ENCODE results near the gene FARS2. TPM values are rescaled to one million over a fixed set of nuclear protein-coding genes. Genes with fewer than 3 reads are reported as not detected.
A peak's percentile ranks its signal among the peaks of the same experiment; 100 is the strongest.

Gene FARS2
- polyA plus RNA-seq, 3 donors: 12.2 to 21.6 (median 17.7) TPM

DNA sequence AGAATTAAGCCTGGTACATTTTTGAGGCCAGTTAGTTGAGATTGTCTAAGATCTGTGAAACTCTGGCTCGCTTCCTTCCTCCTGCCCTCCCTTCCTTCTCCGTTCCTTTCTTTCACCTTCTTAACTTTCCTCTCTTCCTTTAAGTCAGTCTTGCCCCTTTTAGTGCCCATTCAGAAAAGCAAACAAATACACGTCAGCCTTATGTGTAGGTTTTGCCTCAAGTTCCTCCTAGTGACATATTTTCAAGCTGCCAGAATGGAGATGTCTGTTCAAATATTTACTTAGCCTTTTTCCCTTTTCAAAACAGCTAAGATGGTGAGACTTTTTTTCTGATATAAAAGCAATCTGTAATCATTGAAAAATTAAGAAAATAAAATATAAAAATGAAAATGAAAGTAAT lies 178.4 kb downstream of the FARS2 start:
- Histone ChIP-seq H2AFZ (ENCODE audit: insufficient read depth, low read depth, low read length, poor library complexity, severe bottlenecking) (no peak overlapping the region), H3K79me2 (ENCODE audit: insufficient read depth, low read length) (no peaks in the 10 kb centered on the region), H3K36me3 (replicated peaks in 1 of 2; ENCODE audit: control insufficient read depth in 1 of 2, insufficient read depth in 2 of 2, low read length in 2 of 2) (no peaks in the 10 kb centered on the region), H3K4me2 (replicated peaks; ENCODE audit: extremely low read depth, low read length, poor library complexity, severe bottlenecking) (no peak overlapping the region), H3K9ac (ENCODE audit: insufficient read depth, low read length, poor library complexity, severe bottlenecking) (no peak overlapping the region), H3K27ac (ENCODE audit: low read depth in 1 of 2, low read length in 2 of 2) (no peak overlapping the region), H4K20me1 (ENCODE audit: insufficient read depth, low read length) (no peaks in the 10 kb centered on the region), H3K4me1 (ENCODE audit: control insufficient read depth in 1 of 2, insufficient read depth in 2 of 2, low read length in 2 of 2) (peaks cover 0 to 6% of the 10 kb centered on the region in 2 donors), H3K27me3 (ENCODE audit: control insufficient read depth in 2 of 2, insufficient read depth in 2 of 2, low read length in 2 of 2) (no peaks in the 10 kb centered on the region), H3K4me3 (replicated peaks in 1 of 3; ENCODE audit: low read depth in 2 of 3, low read length in 3 of 3) (no peak overlapping the region), H3K9me3 (replicated peaks in 1 of 2; ENCODE audit: control insufficient read depth in 1 of 2, insufficient read depth in 1 of 2, low read length in 2 of 2) (peaks cover 0 to 4% of the 10 kb centered on the region in 2 donors)
- Mint-ChIP-seq H3K4me3 (no peak overlapping the region), H3K27me3 (ENCODE audit: low read depth in 3 of 3) (no peaks in the 10 kb centered on the region), H3K36me3 (peaks cover 11 to 16% of the 10 kb centered on the region in 2 donors), H3K9me3 (peaks cover 0 to 14% (median 5%) of the 10 kb centered on the region in 7 donors), H3K27ac (peak overlapping the region in 1 of 7 donors; percentile 6), H3K4me1 (peaks cover 21% of the 10 kb centered on the region)
- TF ChIP-seq CTCF (IDR thresholded peaks at IDR 0.05): no peak
- no peak for DNase-seq
- WGBS (ENCODE audit: insufficient coverage): 50% methylated on average over 2 of the region's 3 CpGs
- intact Hi-C loops (cut with micrococcal nuclease): no loop called here

DNA sequence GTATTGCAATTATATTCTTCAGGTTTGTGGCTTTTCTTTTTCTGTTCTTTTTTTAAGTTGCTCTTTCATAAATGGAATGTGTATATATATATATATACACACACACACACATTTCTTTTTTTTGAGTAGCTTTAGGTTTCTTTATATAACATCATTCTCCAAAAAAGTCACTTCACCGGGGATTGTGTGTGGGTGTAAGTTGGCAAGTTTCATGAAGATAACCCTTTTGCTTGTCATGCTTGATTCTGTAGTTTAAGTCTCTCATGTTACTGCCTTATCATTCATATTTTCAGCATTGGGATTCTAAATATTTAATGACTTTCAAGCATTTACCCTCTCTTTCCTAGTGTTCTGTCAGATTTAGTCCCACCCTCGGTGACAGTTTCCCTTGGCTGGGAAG lies 181.0 kb downstream of the FARS2 start:
- DNase-seq: no peak
- Mint-ChIP-seq H3K27me3 (ENCODE audit: low read depth in 3 of 3) (no peaks in the 10 kb centered on the region), H3K4me1 (peaks cover 23% of the 10 kb centered on the region), H3K4me3 (no peak overlapping the region), H3K9me3 (peaks cover 0 to 7% (median 2%) of the 10 kb centered on the region in 7 donors), H3K27ac (no peak overlapping the region), H3K36me3 (peaks cover 0 to 9% of the 10 kb centered on the region in 2 donors)
- Histone ChIP-seq H3K9ac (ENCODE audit: insufficient read depth, low read length, poor library complexity, severe bottlenecking) (no peak overlapping the region), H3K4me2 (replicated peaks; ENCODE audit: extremely low read depth, low read length, poor library complexity, severe bottlenecking) (no peak overlapping the region), H3K27me3 (ENCODE audit: control insufficient read depth in 2 of 2, insufficient read depth in 2 of 2, low read length in 2 of 2) (no peaks in the 10 kb centered on the region), H3K79me2 (ENCODE audit: insufficient read depth, low read length) (no peaks in the 10 kb centered on the region), H3K27ac (ENCODE audit: low read depth in 1 of 2, low read length in 2 of 2) (no peak overlapping the region), H3K9me3 (replicated peaks in 1 of 2; ENCODE audit: control insufficient read depth in 1 of 2, insufficient read depth in 1 of 2, low read length in 2 of 2) (peaks cover 0 to under 1% of the 10 kb centered on the region in 2 donors), H4K20me1 (ENCODE audit: insufficient read depth, low read length) (no peaks in the 10 kb centered on the region), H3K4me1 (ENCODE audit: control insufficient read depth in 1 of 2, insufficient read depth in 2 of 2, low read length in 2 of 2) (peaks cover 0 to 6% of the 10 kb centered on the region in 2 donors), H3K36me3 (replicated peaks in 1 of 2; ENCODE audit: control insufficient read depth in 1 of 2, insufficient read depth in 2 of 2, low read length in 2 of 2) (no peaks in the 10 kb centered on the region), H3K4me3 (replicated peaks in 1 of 3; ENCODE audit: low read depth in 2 of 3, low read length in 3 of 3) (no peak overlapping the region), H2AFZ (ENCODE audit: insufficient read depth, low read depth, low read length, poor library complexity, severe bottlenecking) (no peak overlapping the region)
- intact Hi-C loops (cut with micrococcal nuclease): no loop called here
- WGBS (ENCODE audit: insufficient coverage): no CpG with 5 or more reads among the region's 2 CpGs
- TF ChIP-seq CTCF (IDR thresholded peaks at IDR 0.05): no peak

Data from CD14-positive monocyte (primary cell).